GM12873 (cell line): ENCODE measurements around the gene CAPN15.

ENCODE experiments used
- TF ChIP-seq, protein P1 (sequence below): IDR thresholded peaks from 2 replicates; pipeline ENCODE4 v1.5.1; 2012; ENCODE audit warnings: low read depth, mild to moderate bottlenecking, moderate library complexity, low read length, control low read depth; ENCODE audit not compliant: insufficient read depth; ENCODE audit errors: missing control alignments

Gene CAPN15

DNA sequence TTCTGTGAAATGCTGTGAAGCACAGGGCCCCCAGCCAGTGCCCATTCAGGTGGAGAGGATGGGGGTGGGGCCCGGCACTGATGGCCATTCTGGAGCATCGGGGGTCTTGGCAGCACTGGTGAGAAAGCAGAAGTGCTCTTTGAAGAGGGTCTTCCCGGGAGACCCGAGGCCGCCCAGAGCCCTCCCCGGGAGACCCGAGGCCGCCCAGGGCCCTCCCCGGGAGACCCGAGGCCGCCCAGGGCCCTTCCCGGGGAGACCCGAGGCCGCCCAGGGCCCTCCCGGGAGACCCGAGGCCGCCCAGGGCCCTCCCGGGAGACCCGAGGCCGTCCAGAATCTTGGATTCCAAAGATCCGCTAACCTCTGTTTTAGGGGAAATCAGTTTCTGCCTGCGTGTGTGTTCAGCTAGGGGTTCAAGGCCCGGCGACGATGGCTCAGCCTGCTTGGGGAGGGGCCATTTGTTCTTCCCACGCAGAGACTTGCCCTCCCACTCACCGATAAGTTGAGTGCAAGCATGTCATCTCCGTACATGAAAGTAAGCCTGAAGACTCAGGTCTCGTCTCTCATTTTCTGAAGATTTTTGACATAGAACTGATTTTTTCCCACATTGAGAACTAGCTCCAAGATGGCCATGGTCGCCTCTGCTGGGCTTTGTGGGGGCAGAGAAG lies 35.2 kb upstream of the CAPN15 start:
- TF ChIP-seq, protein P1, sequence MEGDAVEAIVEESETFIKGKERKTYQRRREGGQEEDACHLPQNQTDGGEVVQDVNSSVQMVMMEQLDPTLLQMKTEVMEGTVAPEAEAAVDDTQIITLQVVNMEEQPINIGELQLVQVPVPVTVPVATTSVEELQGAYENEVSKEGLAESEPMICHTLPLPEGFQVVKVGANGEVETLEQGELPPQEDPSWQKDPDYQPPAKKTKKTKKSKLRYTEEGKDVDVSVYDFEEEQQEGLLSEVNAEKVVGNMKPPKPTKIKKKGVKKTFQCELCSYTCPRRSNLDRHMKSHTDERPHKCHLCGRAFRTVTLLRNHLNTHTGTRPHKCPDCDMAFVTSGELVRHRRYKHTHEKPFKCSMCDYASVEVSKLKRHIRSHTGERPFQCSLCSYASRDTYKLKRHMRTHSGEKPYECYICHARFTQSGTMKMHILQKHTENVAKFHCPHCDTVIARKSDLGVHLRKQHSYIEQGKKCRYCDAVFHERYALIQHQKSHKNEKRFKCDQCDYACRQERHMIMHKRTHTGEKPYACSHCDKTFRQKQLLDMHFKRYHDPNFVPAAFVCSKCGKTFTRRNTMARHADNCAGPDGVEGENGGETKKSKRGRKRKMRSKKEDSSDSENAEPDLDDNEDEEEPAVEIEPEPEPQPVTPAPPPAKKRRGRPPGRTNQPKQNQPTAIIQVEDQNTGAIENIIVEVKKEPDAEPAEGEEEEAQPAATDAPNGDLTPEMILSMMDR, result no peak

DNA sequence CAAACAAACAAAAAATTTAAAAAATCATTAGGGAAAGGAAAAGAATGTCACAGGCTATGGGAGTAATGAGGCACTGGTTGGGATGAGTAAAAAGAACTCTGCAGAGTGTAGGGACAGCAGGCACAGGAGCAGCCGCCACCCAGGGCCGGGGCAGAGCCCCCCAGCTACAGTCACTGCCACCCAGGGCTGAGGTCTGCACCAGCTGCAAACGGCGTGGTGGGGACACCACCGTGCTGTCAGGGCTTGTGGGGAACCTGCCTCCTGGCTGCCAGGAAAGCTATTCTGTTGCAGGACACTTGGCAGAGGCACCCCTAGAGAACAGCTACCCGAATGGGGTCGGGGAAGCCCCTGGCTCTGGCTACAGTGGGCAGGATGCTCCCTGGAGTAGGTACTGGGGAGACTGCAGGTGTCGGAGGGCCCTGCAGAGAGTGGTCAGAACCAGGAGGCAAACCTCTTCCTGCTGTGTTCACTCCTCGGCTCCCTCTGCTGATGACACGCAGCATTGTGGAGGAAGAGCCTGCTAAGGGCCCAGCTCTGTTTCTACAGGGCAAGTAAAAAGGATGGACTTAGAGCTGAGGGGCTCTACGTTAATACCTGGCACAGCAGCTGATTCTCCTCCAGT lies 32.3 kb upstream of the CAPN15 start:
- TF ChIP-seq, protein P1, result peak; percentile 65

DNA sequence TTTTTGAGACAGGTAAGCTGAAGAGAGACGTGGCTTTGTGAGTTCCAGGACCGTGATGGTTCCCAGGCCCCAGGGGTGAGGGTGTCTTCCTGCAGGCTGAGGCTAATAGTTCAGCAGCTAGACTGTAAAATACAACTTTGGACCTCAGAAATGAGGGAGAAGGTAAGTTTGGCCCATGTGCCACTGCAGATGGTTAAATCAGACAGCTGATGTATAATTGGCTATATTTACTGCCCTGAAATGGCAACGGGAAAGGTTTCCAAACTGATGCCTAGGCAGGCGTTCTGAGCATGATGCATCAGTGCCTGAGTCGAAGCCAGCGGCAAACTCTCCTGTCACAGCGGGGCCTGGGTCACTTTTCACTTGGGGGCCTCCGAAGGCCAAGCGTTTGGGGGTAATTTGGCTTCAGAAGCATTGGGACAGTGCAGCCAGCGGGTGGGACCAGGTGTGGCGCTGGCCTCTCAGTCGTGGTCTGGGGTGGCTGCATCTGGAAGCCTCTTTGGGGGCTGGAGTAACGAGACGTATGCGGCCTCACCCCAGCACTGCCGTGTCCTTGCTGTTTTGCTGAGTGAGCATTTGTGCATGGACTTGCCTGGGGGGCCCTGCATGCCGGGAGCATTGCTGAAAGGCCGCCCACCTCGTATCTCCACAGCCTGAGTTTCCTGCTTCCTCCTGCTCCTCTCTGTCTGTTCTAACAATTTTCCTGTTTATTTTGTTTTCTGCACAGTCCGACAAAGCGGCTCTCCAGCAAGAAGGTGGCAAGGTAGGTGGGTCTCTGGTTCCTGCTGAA lies 31.2 kb upstream of the CAPN15 start:
- TF ChIP-seq, protein P1, result no peak

DNA sequence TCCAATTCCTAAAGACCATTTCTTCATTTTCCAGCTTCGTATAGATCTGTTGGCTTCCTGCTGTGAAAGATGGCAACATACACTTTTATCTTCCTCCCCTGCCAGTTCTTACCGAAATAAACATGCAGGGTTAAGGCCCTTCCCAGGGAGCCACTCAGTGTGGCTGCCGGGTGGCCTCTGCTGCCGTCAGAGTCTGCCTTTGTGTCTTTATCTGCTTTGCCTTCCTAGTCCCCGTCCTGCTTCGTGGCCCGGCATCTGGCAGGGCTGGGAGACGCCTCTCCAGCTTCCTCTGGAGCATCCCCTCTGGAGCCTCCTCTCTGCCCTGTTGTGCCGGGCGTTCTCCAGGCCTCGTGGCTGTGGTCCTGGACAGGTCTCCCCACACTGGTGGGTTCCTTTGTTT lies 30.3 kb upstream of the CAPN15 start:
- TF ChIP-seq, protein P1, result no peak

DNA sequence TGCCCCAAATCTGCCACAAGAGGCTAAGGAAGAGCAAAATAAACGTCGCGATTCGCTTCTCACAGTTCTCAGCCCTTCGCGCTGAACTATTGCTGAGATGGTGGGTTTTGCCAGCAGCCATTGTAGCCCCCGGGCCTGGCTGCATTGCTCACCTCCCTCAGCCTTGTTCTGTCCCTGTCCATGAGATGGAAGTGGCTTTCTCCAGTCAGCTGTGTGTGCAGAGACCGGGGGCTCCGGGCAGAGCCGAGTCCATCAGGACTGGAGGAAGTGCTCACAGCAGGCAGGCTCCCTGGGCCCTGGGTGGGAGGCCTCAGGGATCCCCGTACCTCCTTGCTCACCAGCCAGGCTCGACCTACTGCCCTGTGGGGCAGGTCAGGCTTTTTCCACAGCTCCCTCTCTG lies 27.6 kb upstream of the CAPN15 start:
- TF ChIP-seq, protein P1, result no peak

DNA sequence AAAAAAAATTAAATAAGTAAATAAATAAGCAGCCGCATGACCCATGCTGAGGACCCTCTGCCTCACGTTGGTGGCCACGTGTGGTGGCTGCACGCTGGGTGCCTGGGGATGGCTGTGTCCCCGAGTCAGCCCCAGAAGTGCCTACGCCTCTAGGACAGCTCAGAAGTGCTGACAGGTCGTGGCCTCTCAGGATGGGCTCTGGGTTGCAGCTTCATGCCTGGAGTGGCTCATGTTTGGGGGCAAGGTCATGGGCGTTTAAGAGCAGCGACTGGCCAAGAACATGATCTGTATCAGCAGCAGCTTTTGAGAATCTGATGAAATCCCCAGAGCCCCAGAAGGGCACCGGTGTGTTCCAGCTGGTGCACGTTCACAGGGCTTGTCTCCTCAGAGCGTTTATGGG lies 26.8 kb upstream of the CAPN15 start:
- TF ChIP-seq, protein P1, result no peak

DNA sequence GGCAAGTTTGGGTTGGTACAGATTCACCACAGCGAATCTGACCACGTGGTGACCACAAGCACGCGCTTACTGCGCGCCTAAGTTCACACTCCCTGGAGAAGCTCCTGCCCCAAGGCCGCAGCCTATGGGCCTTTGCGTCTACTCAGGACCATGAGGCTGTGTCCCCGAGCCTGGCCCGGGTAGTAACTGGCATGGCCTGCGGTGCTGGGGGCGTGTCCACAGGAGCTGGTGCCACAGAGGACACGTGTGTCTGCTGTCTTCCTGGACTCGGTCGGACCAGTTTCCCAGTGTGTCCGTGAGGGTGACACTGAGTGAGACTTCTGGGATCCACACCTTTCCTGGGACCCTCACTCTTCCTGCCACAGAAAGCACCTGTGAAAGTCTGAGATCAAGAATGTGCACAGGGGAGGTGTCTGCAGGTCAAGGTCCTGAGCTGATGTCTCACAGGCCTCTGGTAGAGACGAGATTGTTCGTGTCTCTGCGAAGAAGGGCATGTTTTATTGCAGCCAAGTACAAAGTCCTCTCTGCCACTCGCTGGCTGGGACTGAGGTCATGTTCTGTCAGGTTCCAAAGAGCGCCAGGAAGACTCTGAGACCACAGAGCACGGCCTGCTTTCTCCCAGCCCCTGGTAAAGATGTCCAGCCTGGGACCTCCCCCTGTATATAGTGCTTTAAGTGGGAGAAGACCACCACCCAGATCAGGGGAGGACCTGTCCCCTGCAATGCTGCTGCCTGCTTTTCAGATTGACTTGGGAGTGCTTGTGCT lies 25.2 kb upstream of the CAPN15 start:
- TF ChIP-seq, protein P1, result no peak
